KMS-11 (cell line): ENCODE results near the gene DARS1.

Source experiments
- H2AFZ ChIP-seq: fragments of 200-600 bp; sonication (generic); 2 replicates; pipeline ENCODE4 v1.6.1; 2016; ENCODE audit warnings: antibody characterized with exemption, mixed run types, low read depth
- H3K27ac ChIP-seq: fragments of 200-600 bp; sonication (generic); 2 replicates; pipeline ENCODE4 v1.6.1; 2016; ENCODE audit warnings: mild to moderate bottlenecking, mixed run types
- H3K27me3 ChIP-seq: fragments of 200-600 bp; sonication (generic); 2 replicates; pipeline ENCODE4 v1.6.1; 2017; ENCODE audit warnings: mild to moderate bottlenecking, low read depth, mixed run types, moderate library complexity; ENCODE audit not compliant: insufficient read depth
- H3K36me3 ChIP-seq: fragments of 200-600 bp; sonication (generic); 2 replicates; pipeline ENCODE4 v1.6.1; 2017; ENCODE audit warnings: mild to moderate bottlenecking, mixed run types; ENCODE audit not compliant: insufficient read depth
- H3K4me1 ChIP-seq: fragments of 200-600 bp; sonication (generic); 2 replicates; pipeline ENCODE4 v1.6.1; 2016; ENCODE audit warnings: mild to moderate bottlenecking, low read depth, mixed run types; ENCODE audit not compliant: poor library complexity, severe bottlenecking
- H3K4me2 ChIP-seq: fragments of 200-600 bp; sonication (generic); 2 replicates; pipeline ENCODE4 v1.7.0; 2016; ENCODE audit warnings: mild to moderate bottlenecking, mixed run types
- H3K4me3 ChIP-seq: fragments of 200-600 bp; sonication (generic); IDR thresholded peaks from 2 replicates; pipeline ENCODE4 v1.6.1; 2017; ENCODE audit warnings: low read depth, low read length, mixed read lengths; ENCODE audit not compliant: insufficient read depth
- H3K79me2 ChIP-seq: fragments of 200-600 bp; sonication (generic); 2 replicates; pipeline ENCODE4 v1.6.1; 2016; ENCODE audit warnings: low read depth, mixed run types; ENCODE audit not compliant: insufficient read depth
- H3K9ac ChIP-seq: fragments of 200-600 bp; sonication (generic); 2 replicates; pipeline ENCODE4 v1.6.1; 2016; ENCODE audit warnings: mild to moderate bottlenecking, mixed run types
- H4K20me1 ChIP-seq: fragments of 200-600 bp; sonication (generic); 2 replicates; pipeline ENCODE4 v1.6.1; 2016; ENCODE audit warnings: mild to moderate bottlenecking, mixed run types; ENCODE audit not compliant: insufficient read depth
- TF ChIP-seq, protein P1 (sequence below): fragments of 200-600 bp; sonication (generic); conservative IDR thresholded peaks from 2 replicates; pipeline ENCODE4 v1.6.1; 2017; ENCODE audit warnings: low read depth, mild to moderate bottlenecking, antibody characterized with exemption, low read length, moderate library complexity, mixed read lengths

DARS1 gene

GRCh38 chr2:136012315-136012714 lies 26.9 kb upstream of the DARS1 start:
- no peak overlapping the region for H3K27ac ChIP-seq

DNA sequence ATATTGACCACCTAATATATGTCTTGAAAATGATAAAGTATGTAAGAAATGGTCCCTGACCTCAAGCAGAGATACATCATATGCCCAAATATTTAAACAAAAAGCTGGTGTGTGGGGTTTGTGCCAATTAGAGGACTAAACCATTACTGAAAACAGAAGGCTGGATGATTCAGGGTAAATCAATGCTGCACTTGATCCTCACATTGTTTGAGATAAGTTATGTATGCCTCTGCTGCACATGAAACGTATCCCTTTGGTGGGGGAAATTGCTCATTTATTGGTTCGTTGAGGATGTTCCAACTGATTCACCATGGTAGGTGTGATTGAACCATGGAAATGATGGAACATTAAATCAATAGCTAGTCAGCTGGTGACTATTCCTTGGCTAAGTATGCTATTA lies 24.7 kb upstream of the DARS1 start:
- no peak overlapping the region for H3K4me3 ChIP-seq
- H3K79me2 ChIP-seq = no peaks in the 10 kb centered on the region
- no peaks in the 10 kb centered on the region for H3K27me3 ChIP-seq
- no peak overlapping the region for H3K9ac ChIP-seq
- no peaks in the 10 kb centered on the region for H4K20me1 ChIP-seq
- no peak overlapping the region for H3K4me2 ChIP-seq
- H3K27ac ChIP-seq = no peak overlapping the region
- H3K4me1 ChIP-seq = peaks cover 33% of the 10 kb centered on the region
- TF ChIP-seq, protein P1, sequence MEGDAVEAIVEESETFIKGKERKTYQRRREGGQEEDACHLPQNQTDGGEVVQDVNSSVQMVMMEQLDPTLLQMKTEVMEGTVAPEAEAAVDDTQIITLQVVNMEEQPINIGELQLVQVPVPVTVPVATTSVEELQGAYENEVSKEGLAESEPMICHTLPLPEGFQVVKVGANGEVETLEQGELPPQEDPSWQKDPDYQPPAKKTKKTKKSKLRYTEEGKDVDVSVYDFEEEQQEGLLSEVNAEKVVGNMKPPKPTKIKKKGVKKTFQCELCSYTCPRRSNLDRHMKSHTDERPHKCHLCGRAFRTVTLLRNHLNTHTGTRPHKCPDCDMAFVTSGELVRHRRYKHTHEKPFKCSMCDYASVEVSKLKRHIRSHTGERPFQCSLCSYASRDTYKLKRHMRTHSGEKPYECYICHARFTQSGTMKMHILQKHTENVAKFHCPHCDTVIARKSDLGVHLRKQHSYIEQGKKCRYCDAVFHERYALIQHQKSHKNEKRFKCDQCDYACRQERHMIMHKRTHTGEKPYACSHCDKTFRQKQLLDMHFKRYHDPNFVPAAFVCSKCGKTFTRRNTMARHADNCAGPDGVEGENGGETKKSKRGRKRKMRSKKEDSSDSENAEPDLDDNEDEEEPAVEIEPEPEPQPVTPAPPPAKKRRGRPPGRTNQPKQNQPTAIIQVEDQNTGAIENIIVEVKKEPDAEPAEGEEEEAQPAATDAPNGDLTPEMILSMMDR = no peak
- no peak overlapping the region for H2AFZ ChIP-seq
- no peaks in the 10 kb centered on the region for H3K36me3 ChIP-seq

More at GRCh38 chr2:136012315-136012714, 26.9 kb upstream of the DARS1 start:
- peaks cover 11% of the 10 kb centered on the region for H3K4me1 ChIP-seq
- H3K36me3 ChIP-seq = no peaks in the 10 kb centered on the region
- H3K4me3 ChIP-seq = no peak overlapping the region
- no peaks in the 10 kb centered on the region for H3K27me3 ChIP-seq
- H3K4me2 ChIP-seq = no peak overlapping the region
- no peaks in the 10 kb centered on the region for H4K20me1 ChIP-seq
- H3K9ac ChIP-seq = no peak overlapping the region
- H2AFZ ChIP-seq = no peak overlapping the region
- TF ChIP-seq, protein P1 = no peak
- no peaks in the 10 kb centered on the region for H3K79me2 ChIP-seq

- Histone ChIP-seq H3K9ac (no peak overlapping the region), H3K4me2 (no peak overlapping the region), H3K79me2 (no peaks in the 10 kb centered on the region), H3K4me1 (peaks cover 38% of the 10 kb centered on the region), H3K27me3 (no peaks in the 10 kb centered on the region), H2AFZ (no peak overlapping the region), H4K20me1 (no peaks in the 10 kb centered on the region), H3K4me3 (no peak overlapping the region), H3K27ac (no peak overlapping the region), H3K36me3 (no peaks in the 10 kb centered on the region)
- TF ChIP-seq, protein P1 = no peak
Measured at GRCh38 chr2:136008205-136008865, 22.9 kb upstream of the DARS1 start.

DNA sequence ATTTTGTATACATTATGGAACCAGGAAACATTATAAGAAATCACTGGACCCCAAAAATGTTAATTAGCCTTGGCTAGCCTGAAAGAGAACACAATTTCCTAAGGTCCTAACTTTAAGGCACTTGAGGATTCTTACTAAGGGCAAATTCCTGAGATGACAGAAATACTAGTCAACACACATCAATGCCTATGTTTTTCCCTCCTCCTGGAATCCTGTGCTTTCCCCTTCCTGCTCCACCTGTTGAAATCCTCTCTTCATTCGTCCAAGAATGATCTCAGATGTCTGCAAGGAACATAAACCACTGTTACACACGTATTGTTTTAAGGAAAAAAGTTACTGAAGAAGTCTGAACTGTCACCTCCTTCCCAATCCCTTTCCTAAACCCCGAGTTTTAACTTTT lies 21.2 kb upstream of the DARS1 start:
- H3K4me2 ChIP-seq = no peak overlapping the region; the same call in 1 of the 2 replicates
- H3K4me3 ChIP-seq = no peak overlapping the region
- H3K27ac ChIP-seq = no peak overlapping the region

More for the DNA sequence above, 21.2 kb upstream of the DARS1 start:
- TF ChIP-seq, protein P1 = no peak
- Histone ChIP-seq H3K36me3 (no peaks in the 10 kb centered on the region), H3K9ac (no peak overlapping the region), H3K79me2 (no peaks in the 10 kb centered on the region), H4K20me1 (no peaks in the 10 kb centered on the region), H2AFZ (no peak overlapping the region), H3K4me1 (peaks cover 38% of the 10 kb centered on the region), H3K27me3 (no peaks in the 10 kb centered on the region)
